SK-N-SH treated with all-trans-retinoic acid at 6 μM for 48 hours (cell line): ENCODE measurements around the gene SNAP25.

Experiments used
- BACH2 ChIP-seq: fragments of 250-450 bp; sonication (Bioruptor Pico); IDR thresholded peaks from 2 replicates; pipeline ENCODE4 v1.9.0; 2021; ENCODE audit warnings: mild to moderate bottlenecking, borderline replicate concordance
- CSDC2 ChIP-seq: fragments of 250-450 bp; sonication (Bioruptor Pico); IDR thresholded peaks from 2 replicates; pipeline ENCODE4 v1.5.0; 2020; ENCODE audit warnings: mild to moderate bottlenecking, moderate library complexity
- ESRRG ChIP-seq: fragments of 250-450 bp; sonication (Bioruptor Pico); IDR thresholded peaks from 2 replicates; pipeline ENCODE4 v1.6.1; 2021; ENCODE audit warnings: mild to moderate bottlenecking
- ISL1 ChIP-seq: fragments of 250-450 bp; sonication (Bioruptor Pico); IDR thresholded peaks from 2 replicates; pipeline ENCODE4 v2.1.2; 2022; ENCODE audit warnings: mild to moderate bottlenecking, moderate library complexity
- ZNF70 ChIP-seq: fragments of 450-650 bp; formaldehyde crosslinking; IDR thresholded peaks from 2 replicates; pipeline ENCODE4 v1.5.0; 2020; ENCODE audit warnings: mild to moderate bottlenecking, moderate library complexity
- TF ChIP-seq, protein P1 (sequence below): fragments of 250-450 bp; sonication (Bioruptor Pico); IDR thresholded peaks from 2 replicates; pipeline ENCODE4 v1.8.0; 2020; ENCODE audit warnings: mild to moderate bottlenecking, moderate library complexity, borderline replicate concordance
- TF ChIP-seq, protein P2 (sequence below): fragments of 250-450 bp; sonication (Bioruptor Pico); IDR thresholded peaks from 2 replicates; pipeline ENCODE4 v1.5.1; 2020; ENCODE audit warnings: low read depth, mild to moderate bottlenecking, moderate library complexity
- TF ChIP-seq, protein P3 (sequence below): fragments of 250-450 bp; sonication (Bioruptor Pico); IDR thresholded peaks from 2 replicates; pipeline ENCODE4 v1.5.1; 2021; ENCODE audit warnings: mild to moderate bottlenecking, moderate library complexity

DNA sequence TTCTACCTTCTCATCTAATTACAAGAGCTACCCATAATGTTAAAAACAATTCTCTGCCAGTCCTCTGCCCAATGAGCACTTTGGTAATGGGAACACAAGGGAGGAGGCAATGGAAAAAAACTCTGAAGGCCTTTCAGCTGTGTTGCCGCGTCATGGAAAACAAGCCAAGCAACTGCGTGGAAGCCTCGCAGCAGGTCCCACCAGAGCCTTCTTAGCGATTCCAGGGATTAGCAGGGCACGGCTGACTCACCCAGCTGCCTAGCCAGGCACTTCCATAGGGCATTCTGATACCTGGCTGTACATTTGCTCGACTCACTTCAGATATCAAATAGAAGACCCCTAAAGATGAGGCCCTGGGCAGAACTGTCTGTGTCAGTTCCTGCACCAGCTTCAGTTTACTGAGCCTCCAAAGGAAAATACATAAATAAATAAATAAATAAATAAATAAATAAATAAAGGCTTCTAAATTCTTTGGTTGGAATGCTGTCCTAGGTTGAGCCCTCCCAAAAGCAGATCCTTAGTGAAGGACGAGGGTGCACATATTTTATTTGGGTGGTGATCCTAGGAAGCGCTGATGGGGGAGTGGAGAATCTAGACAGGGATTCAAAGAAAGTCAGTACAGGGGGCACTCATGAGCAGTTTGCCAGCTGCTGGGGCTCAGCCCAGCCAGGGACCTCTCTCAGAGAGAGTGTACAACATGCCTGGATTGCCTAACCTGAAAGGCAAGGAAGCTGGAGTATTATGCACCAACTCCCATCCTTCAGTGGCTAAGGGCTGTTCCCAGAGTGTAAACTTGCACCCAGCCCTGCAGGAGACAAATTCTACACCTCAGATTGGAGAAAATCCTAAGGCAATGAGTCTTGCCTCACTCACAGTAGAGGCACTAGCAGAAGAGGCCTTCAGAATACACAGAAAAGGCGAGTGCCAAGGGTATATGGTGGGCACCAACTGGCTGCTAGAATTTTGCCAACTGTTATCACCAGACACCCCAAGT lies 18.2 kb downstream of the SNAP25 start:
- TF ChIP-seq, protein P1, sequence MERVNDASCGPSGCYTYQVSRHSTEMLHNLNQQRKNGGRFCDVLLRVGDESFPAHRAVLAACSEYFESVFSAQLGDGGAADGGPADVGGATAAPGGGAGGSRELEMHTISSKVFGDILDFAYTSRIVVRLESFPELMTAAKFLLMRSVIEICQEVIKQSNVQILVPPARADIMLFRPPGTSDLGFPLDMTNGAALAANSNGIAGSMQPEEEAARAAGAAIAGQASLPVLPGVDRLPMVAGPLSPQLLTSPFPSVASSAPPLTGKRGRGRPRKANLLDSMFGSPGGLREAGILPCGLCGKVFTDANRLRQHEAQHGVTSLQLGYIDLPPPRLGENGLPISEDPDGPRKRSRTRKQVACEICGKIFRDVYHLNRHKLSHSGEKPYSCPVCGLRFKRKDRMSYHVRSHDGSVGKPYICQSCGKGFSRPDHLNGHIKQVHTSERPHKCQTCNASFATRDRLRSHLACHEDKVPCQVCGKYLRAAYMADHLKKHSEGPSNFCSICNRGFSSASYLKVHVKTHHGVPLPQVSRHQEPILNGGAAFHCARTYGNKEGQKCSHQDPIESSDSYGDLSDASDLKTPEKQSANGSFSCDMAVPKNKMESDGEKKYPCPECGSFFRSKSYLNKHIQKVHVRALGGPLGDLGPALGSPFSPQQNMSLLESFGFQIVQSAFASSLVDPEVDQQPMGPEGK (CRISPR knock-in tag), result no peak
- no peak for TF ChIP-seq CSDC2
- no peak for TF ChIP-seq ISL1 (CRISPR knock-in tag)
- no peak for TF ChIP-seq ZNF70
- TF ChIP-seq, protein P2, sequence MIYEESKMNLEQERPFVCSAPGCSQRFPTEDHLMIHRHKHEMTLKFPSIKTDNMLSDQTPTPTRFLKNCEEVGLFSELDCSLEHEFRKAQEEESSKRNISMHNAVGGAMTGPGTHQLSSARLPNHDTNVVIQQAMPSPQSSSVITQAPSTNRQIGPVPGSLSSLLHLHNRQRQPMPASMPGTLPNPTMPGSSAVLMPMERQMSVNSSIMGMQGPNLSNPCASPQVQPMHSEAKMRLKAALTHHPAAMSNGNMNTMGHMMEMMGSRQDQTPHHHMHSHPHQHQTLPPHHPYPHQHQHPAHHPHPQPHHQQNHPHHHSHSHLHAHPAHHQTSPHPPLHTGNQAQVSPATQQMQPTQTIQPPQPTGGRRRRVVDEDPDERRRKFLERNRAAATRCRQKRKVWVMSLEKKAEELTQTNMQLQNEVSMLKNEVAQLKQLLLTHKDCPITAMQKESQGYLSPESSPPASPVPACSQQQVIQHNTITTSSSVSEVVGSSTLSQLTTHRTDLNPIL (CRISPR knock-in tag), result no peak
- TF ChIP-seq BACH2 (CRISPR knock-in tag), result no peak
- no peak for TF ChIP-seq ESRRG (CRISPR knock-in tag)
- TF ChIP-seq, protein P3, sequence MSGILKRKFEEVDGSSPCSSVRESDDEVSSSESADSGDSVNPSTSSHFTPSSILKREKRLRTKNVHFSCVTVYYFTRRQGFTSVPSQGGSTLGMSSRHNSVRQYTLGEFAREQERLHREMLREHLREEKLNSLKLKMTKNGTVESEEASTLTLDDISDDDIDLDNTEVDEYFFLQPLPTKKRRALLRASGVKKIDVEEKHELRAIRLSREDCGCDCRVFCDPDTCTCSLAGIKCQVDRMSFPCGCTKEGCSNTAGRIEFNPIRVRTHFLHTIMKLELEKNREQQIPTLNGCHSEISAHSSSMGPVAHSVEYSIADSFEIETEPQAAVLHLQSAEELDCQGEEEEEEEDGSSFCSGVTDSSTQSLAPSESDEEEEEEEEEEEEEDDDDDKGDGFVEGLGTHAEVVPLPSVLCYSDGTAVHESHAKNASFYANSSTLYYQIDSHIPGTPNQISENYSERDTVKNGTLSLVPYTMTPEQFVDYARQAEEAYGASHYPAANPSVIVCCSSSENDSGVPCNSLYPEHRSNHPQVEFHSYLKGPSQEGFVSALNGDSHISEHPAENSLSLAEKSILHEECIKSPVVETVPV (CRISPR knock-in tag), result no peak
